ENCODE results near the gene ZFTA. TPM values are rescaled to one million over a fixed set of nuclear protein-coding genes. Genes with fewer than 3 reads are reported as not detected.
A peak's percentile ranks its signal among the peaks of the same experiment; 100 is the strongest.
"Not testable (repeated sequence)": the region's sequence is repeated elsewhere in the genome, so short reads cannot be mapped to it uniquely, and the experiment has no call there.

ZFTA gene
- 27.2 and 34.3 TPM in 2 replicates for total RNA-seq (2014; rRNA removed; shearing (Covaris generic))

DNA sequence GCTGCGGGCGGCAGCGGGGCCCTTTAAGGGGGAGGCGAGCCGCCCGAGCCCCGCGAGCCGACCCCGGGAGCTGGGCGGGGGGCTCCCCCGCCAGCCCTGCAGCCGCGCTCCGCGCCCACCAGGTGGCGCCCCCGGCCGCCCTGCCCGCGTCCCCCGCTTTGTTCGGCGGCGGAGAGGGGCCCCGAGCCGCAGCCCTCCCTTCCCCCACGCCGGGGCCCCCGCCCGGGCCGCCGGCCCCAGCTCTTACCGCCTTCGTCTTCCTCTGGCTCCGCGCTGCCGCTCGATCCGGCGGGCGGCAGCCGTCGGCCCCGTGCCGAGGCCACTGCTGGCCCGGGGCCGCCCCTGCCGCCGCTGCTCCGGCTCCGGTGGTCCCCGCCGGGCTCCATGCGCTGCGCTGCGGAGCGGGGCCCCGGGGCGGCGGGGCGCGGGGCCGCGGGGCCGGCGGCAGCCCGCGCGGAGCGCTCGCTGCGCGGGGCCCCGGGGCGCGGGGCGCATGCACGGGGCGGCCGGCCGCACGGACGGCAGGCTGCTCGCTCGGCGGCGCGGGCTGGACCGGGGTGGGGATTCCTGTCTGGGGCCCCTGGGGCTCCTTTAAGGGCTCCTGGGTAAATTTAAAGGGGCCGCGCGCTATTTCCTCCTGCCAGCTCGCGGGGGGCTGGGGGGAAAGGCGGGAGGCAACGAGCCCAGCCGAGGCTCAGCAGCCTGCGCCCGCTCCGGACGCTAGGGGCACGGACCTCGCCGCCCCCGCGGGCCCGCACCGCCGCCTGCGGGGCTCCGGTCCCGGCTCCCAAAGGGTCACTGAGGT, at the start of gene ZFTA:
ZFTA (minus strand) TSS at position 539 of the 805 bp plus-strand sequence; CDS start at position 386, 153 bp downstream.
- no peaks in the 10 kb centered on the region; the same call in 1 of the 2 replicates for H3K36me3 ChIP-seq (replicated peaks; ENCODE audit: control insufficient read depth, insufficient read depth, low read length)
- peak; percentile 97 for DNase-seq

DNA sequence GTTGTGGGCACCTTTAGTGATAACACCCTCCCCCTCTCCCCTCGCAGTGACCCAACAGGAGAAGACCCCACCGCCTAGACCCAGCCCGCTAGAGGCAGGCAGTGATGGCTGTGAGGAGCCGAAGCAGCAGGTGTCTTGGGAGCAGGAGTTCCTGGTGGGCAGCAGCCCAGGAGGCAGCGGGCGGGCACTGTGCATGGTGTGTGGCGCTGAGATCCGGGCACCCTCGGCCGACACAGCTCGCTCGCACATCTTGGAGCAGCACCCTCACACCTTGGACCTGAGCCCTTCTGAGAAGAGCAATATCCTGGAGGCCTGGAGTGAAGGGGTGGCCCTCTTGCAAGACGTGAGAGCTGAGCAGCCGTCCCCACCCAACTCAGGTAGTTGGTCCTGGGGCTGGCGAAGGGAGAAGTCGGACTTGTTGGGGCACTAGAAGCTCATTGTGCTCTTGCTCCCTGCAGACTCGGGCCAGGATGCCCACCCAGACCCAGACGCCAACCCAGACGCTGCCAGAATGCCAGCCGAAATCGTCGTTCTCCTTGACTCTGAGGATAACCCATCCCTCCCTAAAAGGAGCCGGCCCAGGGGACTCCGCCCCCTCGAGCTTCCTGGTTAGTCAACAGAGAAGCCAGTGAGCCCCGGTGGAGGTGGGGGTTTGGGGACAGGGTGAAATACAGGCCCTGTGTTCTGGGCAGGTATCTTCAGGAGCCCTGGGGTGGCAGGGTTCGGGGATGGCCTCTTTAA, 49.4 kb upstream of the ZFTA start:
- peak; percentile 38 for DNase-seq
- peaks cover 53% of the 10 kb centered on the region for H3K36me3 ChIP-seq (replicated peaks; ENCODE audit: control insufficient read depth, insufficient read depth, low read length)
- H3K27me3 ChIP-seq (ENCODE audit: control insufficient read depth, insufficient read depth, low read length), result no peaks in the 10 kb centered on the region
- no peak overlapping the region for H3K4me3 ChIP-seq (ENCODE audit: insufficient read depth, low read depth, low read length)

More for the DNA sequence above, at the start of gene ZFTA:
- H3K4me3 ChIP-seq (ENCODE audit: insufficient read depth, low read depth, low read length), result peak within 1 kb of the TSS; percentile 83
- peaks cover 7% of the 10 kb centered on the region for H3K27me3 ChIP-seq (ENCODE audit: control insufficient read depth, insufficient read depth, low read length)

DNA sequence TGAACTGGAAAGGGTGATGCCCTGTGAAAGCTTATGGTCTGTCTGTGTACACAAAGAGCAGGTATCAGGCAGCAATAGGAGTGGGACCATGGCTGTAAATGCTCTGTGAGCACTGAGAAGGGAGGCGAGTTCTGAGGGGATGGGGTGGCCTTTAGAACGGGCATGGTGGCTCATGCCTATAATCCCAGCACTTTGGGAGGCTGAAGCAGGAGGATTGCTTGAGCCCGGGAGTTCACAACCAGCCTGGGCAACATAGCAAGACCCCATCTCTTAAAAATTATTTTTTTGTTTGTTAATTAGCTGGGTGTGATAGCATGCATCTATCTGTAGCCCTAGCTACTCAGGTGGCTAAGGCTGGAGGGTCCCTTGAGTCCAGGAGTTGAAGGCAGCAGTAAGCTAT, 48.2 kb upstream of the ZFTA start:
- Histone ChIP-seq H3K36me3 (replicated peaks; ENCODE audit: control insufficient read depth, insufficient read depth, low read length) (peaks cover 45% of the 10 kb centered on the region), H3K27me3 (ENCODE audit: control insufficient read depth, insufficient read depth, low read length) (no peaks in the 10 kb centered on the region), H3K4me3 (ENCODE audit: insufficient read depth, low read depth, low read length) (no peak overlapping the region)
- DNase-seq, result no peak

GRCh38 chr11:63816166-63816565, 47.6 kb upstream of the ZFTA start:
- Histone ChIP-seq H3K27me3 (ENCODE audit: control insufficient read depth, insufficient read depth, low read length) (no peaks in the 10 kb centered on the region), H3K36me3 (replicated peaks; ENCODE audit: control insufficient read depth, insufficient read depth, low read length) (peaks cover 39% of the 10 kb centered on the region)
- DNase-seq, result no peak

DNA sequence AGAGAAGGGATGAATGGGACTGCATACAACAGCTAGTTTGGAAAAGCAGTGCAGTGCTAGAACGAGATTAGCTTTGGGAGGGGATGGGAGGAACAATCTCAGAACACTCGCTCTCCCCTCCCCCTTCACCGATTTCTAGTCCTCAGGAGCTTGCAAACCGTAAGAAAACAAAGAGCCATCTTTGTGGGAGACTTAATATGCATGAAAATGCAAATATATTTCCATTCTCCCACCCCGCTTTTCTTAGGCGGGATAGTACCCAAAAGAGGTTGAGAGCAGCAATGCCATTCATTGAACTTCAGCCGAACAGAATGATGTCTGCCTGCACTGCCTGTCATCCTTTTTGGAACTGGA, 45.8 kb upstream of the ZFTA start:
- Histone ChIP-seq H3K27me3 (ENCODE audit: control insufficient read depth, insufficient read depth, low read length) (no peaks in the 10 kb centered on the region), H3K4me3 (ENCODE audit: insufficient read depth, low read depth, low read length) (peak overlapping the region; percentile 98), H3K36me3 (replicated peaks; ENCODE audit: control insufficient read depth, insufficient read depth, low read length) (peaks cover 29% of the 10 kb centered on the region)
- peak; percentile 76 for DNase-seq

More at GRCh38 chr11:63816166-63816565, 47.6 kb upstream of the ZFTA start:
- no peak overlapping the region for H3K4me3 ChIP-seq (ENCODE audit: insufficient read depth, low read depth, low read length)

GRCh38 chr11:63813563-63814382, 45.2 kb upstream of the ZFTA start:
- Histone ChIP-seq H3K4me3 (ENCODE audit: insufficient read depth, low read depth, low read length) (peak overlapping the region; percentile 98), H3K36me3 (replicated peaks; ENCODE audit: control insufficient read depth, insufficient read depth, low read length) (peaks cover 25% of the 10 kb centered on the region), H3K27me3 (ENCODE audit: control insufficient read depth, insufficient read depth, low read length) (no peaks in the 10 kb centered on the region)
- peak; percentile 86 for DNase-seq

- Histone ChIP-seq H3K4me3 (ENCODE audit: insufficient read depth, low read depth, low read length) (peak within 1 kb of the TSS; percentile 98), H3K36me3 (replicated peaks; ENCODE audit: control insufficient read depth, insufficient read depth, low read length) (peaks cover 18% of the 10 kb centered on the region), H3K27me3 (ENCODE audit: control insufficient read depth, insufficient read depth, low read length) (no peaks in the 10 kb centered on the region)
- peak; percentile 99 for DNase-seq
Observed at GRCh38 chr11:63813035-63813562, 44.5 kb upstream of the ZFTA start, which contains the start of gene SPINDOC. TSS of gene SPINDOC (plus strand) at chr11:63813456. CDS start at chr11:63813687, 231 bp downstream.

DNA sequence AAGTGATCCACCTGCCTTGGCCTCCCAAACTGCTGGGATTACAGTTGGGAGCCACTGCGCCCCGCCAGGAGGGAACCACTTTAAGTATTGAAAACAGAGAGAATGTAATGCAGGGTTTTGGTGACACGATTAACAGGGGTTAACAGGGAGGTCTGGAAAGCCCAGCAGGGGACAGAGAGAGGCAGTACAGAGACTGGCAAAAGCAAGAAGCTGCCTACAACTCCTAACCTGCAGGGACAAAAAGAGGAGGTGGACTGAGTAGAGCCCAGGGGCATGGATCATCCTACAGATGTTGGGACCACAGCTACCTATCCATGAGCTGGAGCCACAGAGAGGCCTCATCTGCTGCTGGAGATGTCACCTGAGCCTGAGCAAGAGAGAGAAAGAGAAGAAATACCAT, 42.9 kb upstream of the ZFTA start:
- Histone ChIP-seq H3K4me3 (ENCODE audit: insufficient read depth, low read depth, low read length) (no peak overlapping the region), H3K36me3 (replicated peaks; ENCODE audit: control insufficient read depth, insufficient read depth, low read length) (peaks cover 8% of the 10 kb centered on the region), H3K27me3 (ENCODE audit: control insufficient read depth, insufficient read depth, low read length) (no peaks in the 10 kb centered on the region)
- DNase-seq, result peak; percentile 35

DNA sequence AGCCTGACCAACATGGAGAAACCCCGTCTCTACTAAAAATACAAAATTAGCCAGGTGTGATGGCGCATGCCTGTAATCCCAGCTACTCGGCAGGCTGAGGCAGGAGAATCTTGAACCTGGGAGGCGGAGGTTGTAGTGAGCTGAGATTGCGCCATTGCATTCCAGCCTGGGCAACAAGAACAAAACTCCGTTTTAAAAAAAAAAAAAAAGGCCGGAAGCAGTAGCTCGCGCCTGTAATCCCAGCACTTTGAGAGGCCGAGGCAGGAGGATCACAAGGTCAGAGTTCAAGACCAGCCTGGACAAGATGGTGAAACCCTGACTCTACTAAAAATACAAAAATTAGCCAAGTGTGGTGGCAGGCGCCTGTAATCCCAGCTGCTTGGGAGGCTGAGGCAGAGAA, 41.8 kb upstream of the ZFTA start:
- DNase-seq; H3K4me3 ChIP-seq (ENCODE audit: insufficient read depth, low read depth, low read length); H3K27me3 ChIP-seq (ENCODE audit: control insufficient read depth, insufficient read depth, low read length); H3K36me3 ChIP-seq (replicated peaks; ENCODE audit: control insufficient read depth, insufficient read depth, low read length): not testable (repeated sequence)

DNA sequence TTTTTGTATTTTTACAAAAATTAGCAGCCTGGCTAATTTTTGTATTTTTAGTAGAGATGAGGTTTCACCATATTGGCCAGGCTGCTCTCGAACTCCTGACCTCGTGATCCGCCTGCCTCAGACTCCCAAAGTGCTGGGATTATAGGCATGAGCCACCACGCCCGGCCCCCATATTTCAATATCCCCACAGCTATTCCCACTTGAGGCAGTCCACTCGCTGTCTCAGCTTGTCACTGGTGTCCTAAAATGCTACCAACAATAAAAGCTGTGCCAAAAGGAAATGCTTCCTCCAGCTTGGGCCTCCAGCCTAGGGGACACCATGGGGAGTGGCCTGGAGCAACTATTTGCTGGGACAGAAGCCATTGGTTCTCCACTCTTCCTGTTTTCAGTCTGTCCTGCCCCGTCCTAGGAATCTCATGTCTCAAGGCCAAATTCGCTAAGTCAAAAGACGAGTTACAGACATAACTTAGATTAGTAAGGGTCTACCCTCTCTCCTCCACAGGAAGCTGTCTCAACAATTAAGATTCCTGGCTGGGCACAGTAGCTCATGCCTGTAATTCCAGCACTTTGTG, 37.4 kb upstream of the ZFTA start:
- H3K27me3 ChIP-seq (ENCODE audit: control insufficient read depth, insufficient read depth, low read length), result no peaks in the 10 kb centered on the region
- no peak overlapping the region for H3K4me3 ChIP-seq (ENCODE audit: insufficient read depth, low read depth, low read length)
- H3K36me3 ChIP-seq (replicated peaks; ENCODE audit: control insufficient read depth, insufficient read depth, low read length), result no peaks in the 10 kb centered on the region
- no peak for DNase-seq

DNA sequence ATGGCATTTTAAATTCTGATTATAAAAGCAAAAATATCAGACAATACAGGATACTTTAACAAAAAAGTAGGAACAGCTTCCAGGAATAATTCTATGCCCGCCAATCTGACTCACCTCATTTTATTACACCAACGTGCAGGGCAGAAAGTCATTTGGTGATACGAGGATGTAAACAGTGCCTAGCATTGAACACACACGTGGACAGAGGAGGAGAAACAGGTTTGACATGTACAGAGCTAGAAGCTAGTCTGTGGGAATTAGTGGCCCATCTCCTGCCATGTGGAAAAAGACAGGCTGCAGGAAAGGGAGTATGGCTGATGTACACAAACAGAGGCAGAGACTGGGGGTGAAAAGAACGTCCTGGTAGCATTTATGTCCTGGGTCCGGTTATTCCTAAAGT, 35.7 kb upstream of the ZFTA start:
- H3K4me3 ChIP-seq (ENCODE audit: insufficient read depth, low read depth, low read length), result no peak overlapping the region
- DNase-seq, result no peak
- H3K27me3 ChIP-seq (ENCODE audit: control insufficient read depth, insufficient read depth, low read length), result no peaks in the 10 kb centered on the region
- H3K36me3 ChIP-seq (replicated peaks; ENCODE audit: control insufficient read depth, insufficient read depth, low read length), result no peaks in the 10 kb centered on the region

DNA sequence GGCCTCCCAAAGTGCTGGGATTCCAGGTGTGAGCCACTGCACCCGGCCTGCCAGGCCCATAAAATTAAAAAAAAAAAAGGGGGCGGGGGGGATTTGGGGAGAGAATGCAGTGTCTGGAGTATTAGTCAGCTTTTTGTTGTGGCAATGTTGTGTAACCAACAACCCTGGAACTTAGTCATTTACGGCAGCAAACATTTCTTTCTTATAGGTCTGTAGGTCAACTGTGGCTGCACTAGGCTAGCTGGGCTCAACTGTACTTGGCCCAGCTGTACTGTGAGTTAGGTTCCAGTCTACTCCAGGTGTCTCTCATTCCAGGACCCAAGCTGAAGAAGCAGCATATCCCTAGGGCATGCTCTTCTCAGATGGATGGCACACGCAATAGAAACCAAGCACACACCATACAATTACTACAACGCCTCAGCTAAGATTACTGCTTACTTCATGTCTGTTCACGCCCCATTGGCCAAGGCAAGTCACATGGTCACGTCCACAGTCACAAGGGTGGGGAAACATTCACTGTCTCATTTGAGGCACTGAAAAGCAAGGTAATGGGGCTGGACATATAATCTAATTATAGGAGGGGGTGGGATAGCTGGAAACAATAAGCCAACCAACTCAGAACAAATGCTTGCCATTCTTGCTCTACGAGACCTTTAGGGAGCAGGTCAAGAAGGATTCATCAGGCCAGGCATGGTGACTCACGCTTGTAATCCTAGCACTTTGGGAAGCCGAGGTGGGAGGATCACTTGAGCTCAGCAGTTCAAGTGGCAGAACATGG, 34.3 kb upstream of the ZFTA start:
- Histone ChIP-seq H3K27me3 (ENCODE audit: control insufficient read depth, insufficient read depth, low read length) (no peaks in the 10 kb centered on the region), H3K4me3 (ENCODE audit: insufficient read depth, low read depth, low read length) (no peak overlapping the region), H3K36me3 (replicated peaks; ENCODE audit: control insufficient read depth, insufficient read depth, low read length) (no peaks in the 10 kb centered on the region)
- no peak for DNase-seq

GRCh38 chr11:63800921-63801320, 32.3 kb upstream of the ZFTA start:
- H3K4me3 ChIP-seq (ENCODE audit: insufficient read depth, low read depth, low read length), result no peak overlapping the region
- H3K36me3 ChIP-seq (replicated peaks; ENCODE audit: control insufficient read depth, insufficient read depth, low read length), result no peaks in the 10 kb centered on the region

More at GRCh38 chr11:63800921-63801320, 32.3 kb upstream of the ZFTA start:
- H3K27me3 ChIP-seq (ENCODE audit: control insufficient read depth, insufficient read depth, low read length), result no peaks in the 10 kb centered on the region
- DNase-seq, result no peak

Measured in H7 (cell line).